HEK293T (cell line): ENCODE data around the gene HDLBP.

Source experiments
- ELF4 ChIP-seq: fragments of 450-650 bp; IDR thresholded peaks from 2 replicates; pipeline ENCODE4 v1.6.1; 2017; ENCODE audit warnings: antibody characterized with exemption
- HDGF ChIP-seq: fragments of 450-650 bp; IDR thresholded peaks from 2 replicates; pipeline ENCODE4 v1.6.1; 2017; ENCODE audit warnings: antibody characterized with exemption, borderline replicate concordance
- LEF1 ChIP-seq: fragments of 450-650 bp; IDR thresholded peaks from 2 replicates; pipeline ENCODE4 v1.6.1; 2017; ENCODE audit warnings: mild to moderate bottlenecking, borderline replicate concordance
- SUZ12 ChIP-seq: fragments of 450-650 bp; IDR thresholded peaks from 2 replicates; pipeline ENCODE4 v1.6.1; 2016; ENCODE audit warnings: mild to moderate bottlenecking

GRCh38 chr2:241225983-241226382, 89.5 kb downstream of the HDLBP start:
- TF ChIP-seq ELF4 (no peak), SUZ12 (no peak), HDGF (no peak), LEF1 (no peak)
